HEK293T (cell line): ENCODE measurements around the gene NHEJ1.

ENCODE experiments used
- CTCF ChIA-PET: fragments of 350-600 bp; formaldehyde crosslinking; extraction: SDS; loops from one replicate; lab custom pipeline; 2021; ENCODE audit warnings: antibody characterized with exemption, inconsistent platforms; lab: Yijun Ruan, JAX
- POLR2A ChIA-PET: fragments of 350-600 bp; formaldehyde crosslinking; extraction: SDS; loops from one replicate; lab custom pipeline; 2020; ENCODE audit warnings: antibody characterized with exemption, inconsistent platforms; lab: Yijun Ruan, JAX
- DNase-seq: peaks from one replicate; pipeline ENCODE4 v3.0.0; 2012; ENCODE audit warnings: mixed read lengths; ENCODE audit errors: extremely low spot score
- ARNT ChIP-seq: fragments of 450-650 bp; IDR thresholded peaks from 2 replicates; pipeline ENCODE4 v1.6.1; 2017; ENCODE audit warnings: mild to moderate bottlenecking
- BHLHE40 ChIP-seq: fragments of 450-650 bp; IDR thresholded peaks from 2 replicates; pipeline ENCODE4 v1.6.1; 2016; ENCODE audit warnings: mild to moderate bottlenecking, moderate library complexity, borderline replicate concordance
- CTBP1 ChIP-seq: fragments of 450-650 bp; IDR thresholded peaks from 2 replicates; pipeline ENCODE4 v1.6.1; 2016; ENCODE audit warnings: borderline replicate concordance
- ELF4 ChIP-seq: fragments of 450-650 bp; IDR thresholded peaks from 2 replicates; pipeline ENCODE4 v1.6.1; 2017; ENCODE audit warnings: antibody characterized with exemption
- FOXA1 ChIP-seq: fragments of 450-650 bp; IDR thresholded peaks from 2 replicates; pipeline ENCODE4 v1.6.1; 2016; ENCODE audit warnings: mild to moderate bottlenecking
- FOXK2 ChIP-seq: fragments of 450-650 bp; IDR thresholded peaks from 2 replicates; pipeline ENCODE4 v1.6.1; 2016; ENCODE audit warnings: mild to moderate bottlenecking
- FOXM1 ChIP-seq: fragments of 450-650 bp; IDR thresholded peaks from 2 replicates; pipeline ENCODE4 v1.6.1; 2017; ENCODE audit warnings: mild to moderate bottlenecking, borderline replicate concordance
- HDGF ChIP-seq: fragments of 450-650 bp; IDR thresholded peaks from 2 replicates; pipeline ENCODE4 v1.6.1; 2017; ENCODE audit warnings: antibody characterized with exemption, borderline replicate concordance
- L3MBTL2 ChIP-seq: fragments of 450-650 bp; conservative IDR thresholded peaks from 2 replicates; pipeline ENCODE4 v1.6.1; 2016; ENCODE audit warnings: mild to moderate bottlenecking
- LEF1 ChIP-seq: fragments of 450-650 bp; IDR thresholded peaks from 2 replicates; pipeline ENCODE4 v1.6.1; 2017; ENCODE audit warnings: mild to moderate bottlenecking, borderline replicate concordance
- NFRKB ChIP-seq: fragments of 450-650 bp; IDR thresholded peaks from 2 replicates; pipeline ENCODE4 v1.6.1; 2016; ENCODE audit warnings: mild to moderate bottlenecking, moderate library complexity
- PKNOX1 ChIP-seq: fragments of 450-650 bp; IDR thresholded peaks from 2 replicates; pipeline ENCODE4 v1.6.1; 2016
- SP1 ChIP-seq: fragments of 450-650 bp; IDR thresholded peaks from 2 replicates; pipeline ENCODE4 v1.6.1; 2017
- SUZ12 ChIP-seq: fragments of 450-650 bp; IDR thresholded peaks from 2 replicates; pipeline ENCODE4 v1.6.1; 2016; ENCODE audit warnings: mild to moderate bottlenecking
- TARDBP ChIP-seq: fragments of 450-650 bp; IDR thresholded peaks from 2 replicates; pipeline ENCODE4 v1.6.1; 2016
- ZNF384 ChIP-seq: fragments of 450-650 bp; IDR thresholded peaks from 2 replicates; pipeline ENCODE4 v1.6.1; 2016

NHEJ1 gene

GRCh38 chr2:219198974-219199373 lies 38.4 kb upstream of the NHEJ1 start:
- TF ChIP-seq PKNOX1 (no peak), FOXM1 (no peak), CTBP1 (no peak), ELF4 (no peak), SP1 (no peak)

DNA sequence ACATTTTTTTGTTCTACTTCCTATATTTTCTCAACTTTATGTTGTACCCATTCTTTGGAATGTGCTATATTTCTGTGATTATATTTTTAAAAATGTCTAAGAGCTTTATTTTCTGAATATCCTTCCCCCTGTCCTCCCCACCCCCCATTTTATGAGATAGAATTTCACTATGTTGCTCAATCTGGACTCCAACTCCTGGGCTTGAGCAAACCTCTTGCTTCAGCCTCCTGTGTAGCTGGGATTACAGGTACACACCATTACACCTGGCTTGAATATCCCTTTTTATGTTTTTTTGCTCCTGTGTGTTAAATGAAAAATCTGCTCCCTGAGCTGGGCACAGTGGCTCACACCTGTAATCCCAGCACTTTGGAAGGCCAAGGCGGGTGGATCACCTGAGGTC lies 36.8 kb upstream of the NHEJ1 start:
- CTCF ChIA-PET: no interaction called here
- TF ChIP-seq LEF1 (no peak), L3MBTL2 (no peak), CTBP1 (no peak), SP1 (no peak), SUZ12 (no peak), HDGF (no peak), ZNF384 (no peak), NFRKB (no peak), FOXA1 (no peak), TARDBP (no peak), FOXK2 (no peak)
- POLR2A ChIA-PET: no interaction called here
- DNase-seq: no peak

More at GRCh38 chr2:219198974-219199373, 38.4 kb upstream of the NHEJ1 start:
- ChIA-PET CTCF (no interaction called here), POLR2A (interaction anchor here (1.3 kb wide), 1 partner anchor 95 kb away, joined by 4 read pairs; no protein-coding TSS in a partner anchor)
- no peak for DNase-seq

DNA sequence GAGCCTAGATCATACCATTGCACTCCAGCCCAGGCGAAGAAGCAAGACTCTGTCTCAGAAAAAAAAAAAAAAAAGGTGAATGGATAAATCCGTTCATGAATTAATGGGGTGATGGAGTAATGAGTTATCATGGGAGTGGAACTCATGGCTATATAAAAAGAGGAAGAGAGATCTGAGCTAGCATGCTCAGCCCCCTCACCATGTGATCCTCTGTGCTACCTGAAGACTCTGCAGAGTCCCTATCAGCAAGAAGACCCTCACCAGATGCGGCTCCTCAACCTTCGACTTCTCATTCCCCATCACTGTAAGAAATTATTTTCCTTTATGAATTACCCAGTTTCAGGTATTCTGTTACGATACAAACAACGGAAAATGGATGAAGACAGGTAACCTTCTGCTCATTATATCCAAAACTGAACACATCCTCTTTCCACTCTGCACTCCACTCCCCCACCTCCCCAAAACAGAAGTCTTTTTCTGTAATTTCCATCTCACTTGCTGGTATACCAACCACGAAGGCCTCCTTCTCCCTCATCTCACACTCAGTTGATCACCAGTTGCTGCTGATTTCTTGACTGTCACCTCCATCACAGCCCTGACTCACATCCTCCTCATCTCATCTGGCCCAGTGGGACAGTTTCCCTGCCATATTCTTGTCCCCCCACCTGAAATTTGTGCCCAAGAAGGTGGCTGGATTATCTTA lies 26.3 kb upstream of the NHEJ1 start:
- ChIA-PET POLR2A (no interaction called here), CTCF (no interaction called here)
- TF ChIP-seq HDGF: no peak
- TF ChIP-seq NFRKB: no peak
- TF ChIP-seq ZNF384: no peak
- no peak for TF ChIP-seq PKNOX1
- TF ChIP-seq SP1: no peak
- no peak for TF ChIP-seq SUZ12
- TF ChIP-seq FOXK2: no peak
- no peak for TF ChIP-seq LEF1
- TF ChIP-seq ELF4: no peak
- no peak for TF ChIP-seq L3MBTL2
- no peak for TF ChIP-seq BHLHE40
- TF ChIP-seq ARNT: no peak
- no peak for TF ChIP-seq TARDBP
- no peak for TF ChIP-seq CTBP1
- no peak for TF ChIP-seq FOXA1
- no peak for TF ChIP-seq FOXM1
- no peak for DNase-seq

- no peak for DNase-seq
- TF ChIP-seq LEF1: no peak
- no peak for TF ChIP-seq HDGF
- no peak for TF ChIP-seq ARNT
- no peak for TF ChIP-seq FOXK2
- TF ChIP-seq TARDBP: no peak
- TF ChIP-seq PKNOX1: no peak
- no peak for TF ChIP-seq SUZ12
- no peak for TF ChIP-seq ELF4
- TF ChIP-seq FOXA1: no peak
- TF ChIP-seq L3MBTL2: no peak
- no peak for TF ChIP-seq ZNF384
- no peak for TF ChIP-seq SP1
- no peak for TF ChIP-seq FOXM1
- TF ChIP-seq BHLHE40: no peak
- TF ChIP-seq CTBP1: no peak
- ChIA-PET CTCF (no interaction called here), POLR2A (no interaction called here)
Measured at GRCh38 chr2:219184121-219184520, 23.5 kb upstream of the NHEJ1 start.

GRCh38 chr2:219183151-219183772 lies 22.6 kb upstream of the NHEJ1 start:
- ChIA-PET POLR2A (no interaction called here), CTCF (no interaction called here)
- DNase-seq: no peak
- TF ChIP-seq SUZ12 (no peak), TARDBP (no peak), LEF1 (no peak), PKNOX1 (no peak), HDGF (no peak), CTBP1 (no peak), FOXA1 (no peak)
